ENCODE results near the gene ANKRD10.
A peak's percentile ranks its signal among the peaks of the same experiment; 100 is the strongest.
"Not testable (repeated sequence)": the region's sequence is repeated elsewhere in the genome, so short reads cannot be mapped to it uniquely, and the experiment has no call there.

ANKRD10 gene

DNA sequence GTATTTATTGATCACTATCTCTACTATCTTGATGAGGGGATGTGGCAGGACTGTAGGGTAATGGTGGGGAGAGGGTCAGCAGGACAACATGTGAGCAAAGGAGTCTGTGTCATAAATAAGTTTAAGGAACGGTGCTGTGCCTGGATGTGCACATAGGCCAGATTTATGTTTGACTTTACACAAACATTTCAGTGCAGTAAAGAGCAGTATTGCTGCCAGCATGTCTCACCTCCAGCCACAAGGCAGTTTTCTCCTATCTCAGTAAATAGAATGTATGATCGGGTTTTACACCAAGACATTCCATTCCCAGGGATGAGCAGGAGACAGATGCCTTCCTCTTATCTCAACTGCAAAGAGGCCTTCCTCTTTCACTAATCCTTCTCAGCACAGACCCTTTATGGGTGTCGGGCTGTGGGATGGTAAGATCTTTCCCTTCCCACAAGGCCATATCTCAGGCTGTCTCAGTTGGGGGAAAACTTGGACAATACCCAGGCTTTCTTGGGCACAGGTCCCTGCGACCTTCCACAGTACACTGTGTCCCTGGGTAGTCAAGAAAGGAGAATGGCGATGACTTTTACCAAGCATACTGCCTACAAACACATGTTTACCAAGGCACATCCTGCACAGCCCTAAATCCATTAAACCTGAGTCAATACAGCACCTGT lies 77.3 kb downstream of the ANKRD10 start:
- not testable (repeated sequence) for H3K9ac ChIP-seq (ENCODE audit: low read depth, low read length, poor library complexity); H3K36me3 ChIP-seq (replicated peaks in 1 of 2; ENCODE audit: control insufficient read depth in 2 of 2, insufficient read depth in 2 of 2, low read length in 2 of 2); H3K18ac ChIP-seq (ENCODE audit: low read length); H2AFZ ChIP-seq (ENCODE audit: low read length); H3K23ac ChIP-seq (ENCODE audit: low read depth, low read length, poor library complexity); H2AK5ac ChIP-seq (ENCODE audit: low read depth, low read length); H3K79me1 ChIP-seq (ENCODE audit: low read depth, low read length); H3K9me3 ChIP-seq (replicated peaks in 1 of 2; ENCODE audit: control insufficient read depth in 2 of 2, insufficient read depth in 1 of 2, low read depth in 1 of 2, low read length in 2 of 2); H4K91ac ChIP-seq (ENCODE audit: low read depth, low read length, poor library complexity); H2BK15ac ChIP-seq (ENCODE audit: low read length); H3K14ac ChIP-seq (ENCODE audit: low read length); DNase-seq (ENCODE audit: low spot score); H3K4me1 ChIP-seq (ENCODE audit: control insufficient read depth in 2 of 2, insufficient read depth in 1 of 2, low read depth in 1 of 2, low read length in 2 of 2); H2BK120ac ChIP-seq (ENCODE audit: low read depth, low read length); H3K4ac ChIP-seq (ENCODE audit: low read length); H4K8ac ChIP-seq (ENCODE audit: low read depth, low read length); H3K27ac ChIP-seq (replicated peaks; ENCODE audit: low read length); H2BK12ac ChIP-seq (ENCODE audit: low read length); H3K4me3 ChIP-seq (ENCODE audit: low read length in 2 of 2); H2BK5ac ChIP-seq (ENCODE audit: low read length); H3K4me2 ChIP-seq (ENCODE audit: insufficient read depth, low read length, poor library complexity, severe bottlenecking)
- WGBS, 2 donors (ENCODE audit: extremely low coverage in 2 of 2, insufficient read length in 2 of 2, insufficient replicate concordance in 1 of 2): no CpG with 5 or more reads among the region's 5 CpGs
- H3K27me3 ChIP-seq (ENCODE audit: control insufficient read depth in 3 of 3, insufficient read depth in 3 of 3, low read depth in 1 of 3, low read length in 3 of 3): peaks cover 0 to 21% (median 2%) of the 10 kb centered on the region in 3 experiments

GRCh38 chr13:110836605-110836903 lies 78.3 kb downstream of the ANKRD10 start:
- no CpG with 5 or more reads among the region's 2 CpGs for WGBS, 2 donors (ENCODE audit: extremely low coverage in 2 of 2, insufficient read length in 2 of 2, insufficient replicate concordance in 1 of 2)
- no peak overlapping the region for H3K14ac ChIP-seq (ENCODE audit: low read length)
- H4K91ac ChIP-seq (ENCODE audit: low read depth, low read length, poor library complexity): no peak overlapping the region
- no peaks in the 10 kb centered on the region for H3K36me3 ChIP-seq (replicated peaks in 1 of 2; ENCODE audit: control insufficient read depth in 2 of 2, insufficient read depth in 2 of 2, low read length in 2 of 2)
- no peak overlapping the region for H3K18ac ChIP-seq (ENCODE audit: low read length)
- no peak overlapping the region for H3K27ac ChIP-seq (replicated peaks; ENCODE audit: low read length)
- peaks cover 3 to 4% of the 10 kb centered on the region in 2 donors for H3K9me3 ChIP-seq (replicated peaks in 1 of 2; ENCODE audit: control insufficient read depth in 2 of 2, insufficient read depth in 1 of 2, low read depth in 1 of 2, low read length in 2 of 2)
- peaks cover 0 to 7% of the 10 kb centered on the region in 2 donors for H3K4me1 ChIP-seq (ENCODE audit: control insufficient read depth in 2 of 2, insufficient read depth in 1 of 2, low read depth in 1 of 2, low read length in 2 of 2)
- H2BK12ac ChIP-seq (ENCODE audit: low read length): no peak overlapping the region
- H4K8ac ChIP-seq (ENCODE audit: low read depth, low read length): no peak overlapping the region
- H2BK5ac ChIP-seq (ENCODE audit: low read length): no peak overlapping the region
- no peak overlapping the region for H3K9ac ChIP-seq (ENCODE audit: low read depth, low read length, poor library complexity)
- no peak overlapping the region for H2BK120ac ChIP-seq (ENCODE audit: low read depth, low read length)
- H3K4me3 ChIP-seq (ENCODE audit: low read length in 2 of 2): no peak overlapping the region
- DNase-seq (ENCODE audit: low spot score): no peak
- H3K79me1 ChIP-seq (ENCODE audit: low read depth, low read length): no peaks in the 10 kb centered on the region
- H2BK15ac ChIP-seq (ENCODE audit: low read length): no peak overlapping the region
- no peak overlapping the region for H2AK5ac ChIP-seq (ENCODE audit: low read depth, low read length)
- H3K27me3 ChIP-seq (ENCODE audit: control insufficient read depth in 3 of 3, insufficient read depth in 3 of 3, low read depth in 1 of 3, low read length in 3 of 3): peaks cover 0 to 29% (median 2%) of the 10 kb centered on the region in 3 experiments
- H3K4ac ChIP-seq (ENCODE audit: low read length): no peak overlapping the region
- no peak overlapping the region for H2AFZ ChIP-seq (ENCODE audit: low read length)
- no peak overlapping the region for H3K23ac ChIP-seq (ENCODE audit: low read depth, low read length, poor library complexity)
- no peak overlapping the region for H3K4me2 ChIP-seq (ENCODE audit: insufficient read depth, low read length, poor library complexity, severe bottlenecking)

GRCh38 chr13:110835721-110836604 lies 78.9 kb downstream of the ANKRD10 start:
- Histone ChIP-seq H3K18ac (ENCODE audit: low read length) (no peak overlapping the region), H3K4ac (ENCODE audit: low read length) (no peak overlapping the region), H2AFZ (ENCODE audit: low read length) (no peak overlapping the region), H4K8ac (ENCODE audit: low read depth, low read length) (no peak overlapping the region), H2BK15ac (ENCODE audit: low read length) (no peak overlapping the region), H2BK12ac (ENCODE audit: low read length) (no peak overlapping the region), H3K4me2 (ENCODE audit: insufficient read depth, low read length, poor library complexity, severe bottlenecking) (no peak overlapping the region), H2AK5ac (ENCODE audit: low read depth, low read length) (no peak overlapping the region), H4K91ac (ENCODE audit: low read depth, low read length, poor library complexity) (no peak overlapping the region), H3K27ac (replicated peaks; ENCODE audit: low read length) (no peak overlapping the region), H3K36me3 (replicated peaks in 1 of 2; ENCODE audit: control insufficient read depth in 2 of 2, insufficient read depth in 2 of 2, low read length in 2 of 2) (no peaks in the 10 kb centered on the region), H2BK120ac (ENCODE audit: low read depth, low read length) (no peak overlapping the region), H3K4me1 (ENCODE audit: control insufficient read depth in 2 of 2, insufficient read depth in 1 of 2, low read depth in 1 of 2, low read length in 2 of 2) (peaks cover 0 to 7% of the 10 kb centered on the region in 2 donors), H3K23ac (ENCODE audit: low read depth, low read length, poor library complexity) (no peak overlapping the region), H3K27me3 (ENCODE audit: control insufficient read depth in 3 of 3, insufficient read depth in 3 of 3, low read depth in 1 of 3, low read length in 3 of 3) (peaks cover 0 to 32% (median 2%) of the 10 kb centered on the region in 3 experiments), H3K4me3 (ENCODE audit: low read length in 2 of 2) (no peak overlapping the region), H3K9me3 (replicated peaks in 1 of 2; ENCODE audit: control insufficient read depth in 2 of 2, insufficient read depth in 1 of 2, low read depth in 1 of 2, low read length in 2 of 2) (no peaks in the 10 kb centered on the region), H2BK5ac (ENCODE audit: low read length) (no peak overlapping the region), H3K14ac (ENCODE audit: low read length) (no peak overlapping the region), H3K79me1 (ENCODE audit: low read depth, low read length) (no peaks in the 10 kb centered on the region), H3K9ac (ENCODE audit: low read depth, low read length, poor library complexity) (no peak overlapping the region)
- no peak for DNase-seq (ENCODE audit: low spot score)
- WGBS, 2 donors (ENCODE audit: extremely low coverage in 2 of 2, insufficient read length in 2 of 2, insufficient replicate concordance in 1 of 2): no CpG with 5 or more reads among the region's 7 CpGs

DNA sequence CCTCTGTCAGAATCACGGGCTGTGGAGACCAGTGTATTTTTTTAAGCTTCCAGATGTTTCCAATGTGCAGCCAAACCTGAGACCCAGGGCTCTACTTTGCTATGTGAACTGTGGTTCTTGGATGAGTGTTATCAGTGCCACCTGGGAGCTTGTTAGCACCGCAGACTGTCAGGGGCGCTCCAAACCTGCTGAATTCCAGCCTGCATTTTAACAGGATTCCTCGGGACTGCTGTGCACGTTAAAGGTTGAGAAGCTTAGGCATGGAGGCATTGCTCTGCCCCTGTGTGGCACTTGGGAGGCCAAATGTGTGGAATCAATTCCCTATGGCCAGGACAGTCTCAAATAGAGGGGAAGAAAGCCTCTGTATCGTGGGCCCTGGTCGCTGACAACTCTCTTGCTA lies 80.3 kb downstream of the ANKRD10 start:
- no peak for DNase-seq (ENCODE audit: low spot score)
- no peaks in the 10 kb centered on the region for H3K9me3 ChIP-seq (replicated peaks in 1 of 2; ENCODE audit: control insufficient read depth in 2 of 2, insufficient read depth in 1 of 2, low read depth in 1 of 2, low read length in 2 of 2)
- no peak overlapping the region for H3K9ac ChIP-seq (ENCODE audit: low read depth, low read length, poor library complexity)
- no peak overlapping the region for H3K4me2 ChIP-seq (ENCODE audit: insufficient read depth, low read length, poor library complexity, severe bottlenecking)
- H2AFZ ChIP-seq (ENCODE audit: low read length): no peak overlapping the region
- H2BK15ac ChIP-seq (ENCODE audit: low read length): no peak overlapping the region
- peaks cover 0 to 7% of the 10 kb centered on the region in 2 donors for H3K4me1 ChIP-seq (ENCODE audit: control insufficient read depth in 2 of 2, insufficient read depth in 1 of 2, low read depth in 1 of 2, low read length in 2 of 2)
- peak overlapping the region; percentile 20 for H3K18ac ChIP-seq (ENCODE audit: low read length)
- H4K8ac ChIP-seq (ENCODE audit: low read depth, low read length): no peak overlapping the region
- no peak overlapping the region for H4K91ac ChIP-seq (ENCODE audit: low read depth, low read length, poor library complexity)
- no peak overlapping the region for H2BK5ac ChIP-seq (ENCODE audit: low read length)
- H3K79me1 ChIP-seq (ENCODE audit: low read depth, low read length): no peaks in the 10 kb centered on the region
- H2AK5ac ChIP-seq (ENCODE audit: low read depth, low read length): no peak overlapping the region
- H3K27me3 ChIP-seq (ENCODE audit: control insufficient read depth in 3 of 3, insufficient read depth in 3 of 3, low read depth in 1 of 3, low read length in 3 of 3): peaks cover 0 to 35% (median 2%) of the 10 kb centered on the region in 3 experiments
- WGBS, 2 donors (ENCODE audit: extremely low coverage in 2 of 2, insufficient read length in 2 of 2, insufficient replicate concordance in 1 of 2): no CpG with 5 or more reads among the region's 7 CpGs
- H2BK120ac ChIP-seq (ENCODE audit: low read depth, low read length): no peak overlapping the region
- no peak overlapping the region for H3K14ac ChIP-seq (ENCODE audit: low read length)
- H3K4ac ChIP-seq (ENCODE audit: low read length): no peak overlapping the region
- H3K27ac ChIP-seq (replicated peaks; ENCODE audit: low read length): no peak overlapping the region
- no peaks in the 10 kb centered on the region for H3K36me3 ChIP-seq (replicated peaks in 1 of 2; ENCODE audit: control insufficient read depth in 2 of 2, insufficient read depth in 2 of 2, low read length in 2 of 2)
- H2BK12ac ChIP-seq (ENCODE audit: low read length): no peak overlapping the region
- no peak overlapping the region for H3K23ac ChIP-seq (ENCODE audit: low read depth, low read length, poor library complexity)
- no peak overlapping the region for H3K4me3 ChIP-seq (ENCODE audit: low read length in 2 of 2)

All from neuronal stem cell (in vitro differentiated cells).